DND-41 (cell line): ENCODE measurements around the gene IL15.
A peak's percentile ranks its signal among the peaks of the same experiment; 100 is the strongest.

Experiments used
- ATAC-seq: fragments of 200-7000 bp; cut with Tn5 transposase; 3 replicates; pipeline ENCODE4 v1.9.1; 2021; ENCODE audit warnings: low read depth; ENCODE audit not compliant: insufficient read depth
- DNase-seq: peaks from one replicate; pipeline ENCODE4 v3.0.0-alpha.2; 2020
- H2AFZ ChIP-seq: 2 replicates; pipeline ENCODE4 v1.6.0; 2012; ENCODE audit warnings: low read depth, low read length
- H3K27ac ChIP-seq: 2 replicates; pipeline ENCODE4 v1.5.1; 2012; ENCODE audit warnings: low read length, inconsistent platforms
- H3K27me3 ChIP-seq: fragments of 200-600 bp; sonication (generic); 2 replicates; pipeline ENCODE4 v1.6.0; 2012; ENCODE audit warnings: low read length, mild to moderate bottlenecking, inconsistent platforms; ENCODE audit not compliant: insufficient read depth, poor library complexity
- H3K36me3 ChIP-seq: 2 replicates; pipeline ENCODE4 v1.5.1; 2012; ENCODE audit warnings: low read length, inconsistent platforms; ENCODE audit not compliant: insufficient read depth
- H3K4me1 ChIP-seq: 2 replicates; pipeline ENCODE4 v1.5.1; 2012; ENCODE audit warnings: mild to moderate bottlenecking, low read length; ENCODE audit not compliant: insufficient read depth
- H3K4me2 ChIP-seq: 2 replicates; pipeline ENCODE4 v1.6.0; 2012; ENCODE audit warnings: mild to moderate bottlenecking, moderate library complexity, low read length, inconsistent platforms; ENCODE audit not compliant: insufficient read depth
- H3K4me3 ChIP-seq, 2 experiments: fragments of 200-600 bp in 1 of 2; shearing (Covaris generic) in 1 of 2; 2 replicates each; pipeline ENCODE4 v1.5.1; 2012 to 2016; ENCODE audit warnings: inconsistent platforms in 2 of 2, low read length in 2 of 2, mild to moderate bottlenecking in 2 of 2, low read depth in 1 of 2, moderate library complexity in 1 of 2
- H3K79me2 ChIP-seq: 2 replicates; pipeline ENCODE4 v1.6.0; 2012; ENCODE audit warnings: low read length, inconsistent platforms; ENCODE audit not compliant: insufficient read depth
- H3K9ac ChIP-seq: 2 replicates; pipeline ENCODE4 v1.6.0; 2012; ENCODE audit warnings: low read depth, mild to moderate bottlenecking, inconsistent platforms, low read length, moderate library complexity
- H3K9me3 ChIP-seq: 2 replicates; pipeline ENCODE4 v1.5.1; 2012; ENCODE audit warnings: low read length, moderate library complexity, mild to moderate bottlenecking, inconsistent platforms; ENCODE audit not compliant: insufficient read depth, severe bottlenecking
- H4K20me1 ChIP-seq: 2 replicates; pipeline ENCODE4 v1.6.0; 2012; ENCODE audit warnings: low read length; ENCODE audit not compliant: insufficient read depth
- EZH2 ChIP-seq: IDR thresholded peaks from 3 replicates; pipeline ENCODE4 v1.6.1; 2012; ENCODE audit warnings: borderline replicate concordance, low read depth, mild to moderate bottlenecking, moderate library complexity, low read length, inconsistent platforms; ENCODE audit not compliant: severe bottlenecking
- TF ChIP-seq, protein P1 (sequence below): IDR thresholded peaks from 2 replicates; pipeline ENCODE4 v1.5.1; 2012; ENCODE audit warnings: borderline replicate concordance, low read length, moderate library complexity, mild to moderate bottlenecking; ENCODE audit not compliant: poor library complexity, severe bottlenecking; ENCODE audit errors: extremely low read depth

IL15 gene

DNA sequence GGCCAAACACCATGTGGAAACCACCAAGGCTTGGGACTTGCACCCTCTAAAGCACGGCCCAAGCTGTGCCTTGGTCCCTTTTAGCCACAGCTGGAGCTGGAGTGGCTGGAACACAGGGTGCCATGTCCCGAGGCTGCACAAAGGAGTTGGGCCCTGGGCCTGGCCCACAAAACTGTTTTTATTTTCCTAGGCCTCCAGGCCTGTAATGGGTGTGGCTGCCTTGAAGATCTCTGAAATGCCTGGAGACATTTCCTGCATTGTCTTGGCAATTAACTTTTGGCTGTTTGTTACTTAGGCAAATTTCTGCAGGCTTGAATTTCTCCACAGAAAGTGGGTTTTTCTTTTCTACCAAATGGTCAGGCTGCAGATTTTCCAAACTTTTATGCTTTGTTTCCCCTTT, 55.7 kb downstream of the IL15 start:
- Histone ChIP-seq H3K4me1 (no peaks in the 10 kb centered on the region), H3K36me3 (no peaks in the 10 kb centered on the region), H3K27ac (no peak overlapping the region), H3K4me3 (no peak overlapping the region), H2AFZ (no peak overlapping the region), H3K9ac (no peak overlapping the region), H3K4me2 (no peak overlapping the region), H4K20me1 (no peaks in the 10 kb centered on the region), H3K79me2 (no peaks in the 10 kb centered on the region), H3K9me3 (no peaks in the 10 kb centered on the region), H3K27me3 (no peaks in the 10 kb centered on the region)
- ATAC-seq = no peak
- TF ChIP-seq, protein P1, sequence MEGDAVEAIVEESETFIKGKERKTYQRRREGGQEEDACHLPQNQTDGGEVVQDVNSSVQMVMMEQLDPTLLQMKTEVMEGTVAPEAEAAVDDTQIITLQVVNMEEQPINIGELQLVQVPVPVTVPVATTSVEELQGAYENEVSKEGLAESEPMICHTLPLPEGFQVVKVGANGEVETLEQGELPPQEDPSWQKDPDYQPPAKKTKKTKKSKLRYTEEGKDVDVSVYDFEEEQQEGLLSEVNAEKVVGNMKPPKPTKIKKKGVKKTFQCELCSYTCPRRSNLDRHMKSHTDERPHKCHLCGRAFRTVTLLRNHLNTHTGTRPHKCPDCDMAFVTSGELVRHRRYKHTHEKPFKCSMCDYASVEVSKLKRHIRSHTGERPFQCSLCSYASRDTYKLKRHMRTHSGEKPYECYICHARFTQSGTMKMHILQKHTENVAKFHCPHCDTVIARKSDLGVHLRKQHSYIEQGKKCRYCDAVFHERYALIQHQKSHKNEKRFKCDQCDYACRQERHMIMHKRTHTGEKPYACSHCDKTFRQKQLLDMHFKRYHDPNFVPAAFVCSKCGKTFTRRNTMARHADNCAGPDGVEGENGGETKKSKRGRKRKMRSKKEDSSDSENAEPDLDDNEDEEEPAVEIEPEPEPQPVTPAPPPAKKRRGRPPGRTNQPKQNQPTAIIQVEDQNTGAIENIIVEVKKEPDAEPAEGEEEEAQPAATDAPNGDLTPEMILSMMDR = no peak
- TF ChIP-seq EZH2 = no peak
- no peak for DNase-seq

DNA sequence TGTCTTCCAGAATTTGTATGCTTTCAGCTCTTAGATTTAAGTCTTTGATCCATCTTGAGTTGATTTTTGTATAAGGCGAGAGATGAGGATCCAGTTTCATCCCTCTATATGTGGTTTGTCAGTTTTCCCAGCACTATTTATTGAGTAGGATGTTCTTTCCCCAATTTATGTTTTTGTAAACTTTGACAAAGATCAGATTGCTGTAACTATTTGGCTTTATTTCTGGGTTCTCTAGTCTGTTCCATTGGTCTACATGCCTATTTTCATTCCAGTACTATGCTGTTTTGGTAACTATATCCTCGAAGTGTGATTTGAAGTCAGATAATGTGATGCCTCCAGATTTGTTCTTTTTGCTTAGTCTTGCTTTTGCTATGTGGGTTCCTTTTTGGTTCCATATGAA, 60.7 kb downstream of the IL15 start:
- Histone ChIP-seq H3K27ac (no peak overlapping the region), H3K4me3 (no peak overlapping the region), H3K4me1 (no peaks in the 10 kb centered on the region), H3K9me3 (no peaks in the 10 kb centered on the region), H3K36me3 (no peaks in the 10 kb centered on the region), H4K20me1 (no peaks in the 10 kb centered on the region), H3K79me2 (no peaks in the 10 kb centered on the region), H3K4me2 (no peak overlapping the region), H2AFZ (no peak overlapping the region), H3K9ac (no peak overlapping the region), H3K27me3 (no peaks in the 10 kb centered on the region)
- DNase-seq (no peak), ATAC-seq (no peak)
- TF ChIP-seq, protein P1 = no peak
- TF ChIP-seq EZH2 = no peak

DNA sequence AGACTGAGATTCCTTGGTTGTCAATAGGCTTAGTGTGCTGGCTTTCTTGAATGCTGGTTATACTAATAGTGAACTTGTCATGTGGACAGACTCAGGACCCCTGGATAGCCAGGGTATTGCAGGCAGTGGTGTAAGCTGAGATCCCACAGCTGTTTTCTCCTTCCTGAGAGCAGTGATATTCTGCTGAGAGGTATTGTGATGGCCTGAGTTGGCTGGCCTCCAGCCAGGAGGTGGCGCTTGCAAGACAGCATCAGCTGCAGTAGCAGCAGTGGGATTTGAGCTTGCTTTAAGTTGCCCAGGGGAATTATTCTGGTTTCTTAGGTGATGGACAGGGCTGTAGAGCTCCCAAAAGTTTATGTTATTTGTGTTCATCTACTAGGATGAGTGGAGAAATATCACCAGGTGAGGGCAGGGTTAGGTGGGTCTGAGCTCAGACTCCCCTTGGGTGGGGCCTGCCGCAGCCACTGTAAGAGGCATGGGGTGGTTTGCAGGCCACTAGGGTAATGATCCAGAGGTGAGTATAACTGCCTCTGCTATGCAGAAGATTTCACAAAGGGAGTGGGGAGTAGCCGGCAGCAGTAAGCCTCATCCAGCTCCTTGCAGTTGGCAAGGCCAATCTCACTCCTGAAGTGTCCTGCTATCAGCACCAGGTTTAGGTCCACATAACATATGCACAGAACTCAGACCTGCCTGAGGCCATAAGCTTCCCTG, 66.2 kb downstream of the IL15 start:
- Histone ChIP-seq H3K36me3 (no peaks in the 10 kb centered on the region), H3K4me2 (no peak overlapping the region), H2AFZ (no peak overlapping the region), H4K20me1 (no peaks in the 10 kb centered on the region), H3K4me1 (no peaks in the 10 kb centered on the region), H3K9me3 (no peaks in the 10 kb centered on the region), H3K4me3 (no peak overlapping the region), H3K79me2 (no peaks in the 10 kb centered on the region), H3K27ac (no peak overlapping the region), H3K27me3 (no peaks in the 10 kb centered on the region), H3K9ac (no peak overlapping the region)
- DNase-seq (no peak), ATAC-seq (no peak)
- TF ChIP-seq, protein P1 = peak; percentile 42
- TF ChIP-seq EZH2 = no peak
